Hippocampal formation (tissue), 2 donors: ENCODE data around the gene OR5H14.
"Not testable (repeated sequence)": the region's sequence is repeated elsewhere in the genome, so short reads cannot be mapped to it uniquely, and the experiment has no call there.

ENCODE experiments used
- DNase-seq, 2 donors: peaks; one replicate each; lab custom pipeline; 2025; lab: John Stamatoyannopoulos, UW

Gene OR5H14

GRCh38 chr3:98147179-98147578 lies at the start of gene OR5H14:
Gene OR5H14, plus strand, starts transcription at chr3:98147479. Its CDS starts 1,907 bp downstream, at chr3:98149386.
- DNase-seq: no peak

DNA sequence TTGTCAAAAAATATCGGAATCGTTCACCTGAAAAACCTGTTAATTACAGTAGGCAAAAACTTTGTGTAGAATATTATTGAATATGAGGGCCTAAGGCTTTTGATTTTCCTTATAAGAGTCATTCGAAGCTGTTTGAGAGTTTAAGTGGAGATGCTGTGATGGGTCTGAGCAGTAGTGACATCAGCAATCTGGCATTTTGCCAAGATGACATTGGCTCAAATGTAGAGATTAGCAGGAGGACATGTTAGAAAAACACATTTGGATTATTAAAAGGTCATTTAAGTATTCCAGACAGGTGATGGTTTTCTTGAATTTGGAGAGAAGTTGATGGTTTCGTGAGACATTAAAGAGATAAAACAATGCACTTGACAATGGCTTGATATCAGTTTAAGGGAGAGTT lies 47.4 kb upstream of the OR5H14 start:
- DNase-seq: no peak

GRCh38 chr3:98108162-98108561 lies 39.1 kb upstream of the OR5H14 start:
- DNase-seq: no peak

- DNase-seq: no peak
Measured at GRCh38 chr3:98109807-98110549, 37.3 kb upstream of the OR5H14 start.

DNA sequence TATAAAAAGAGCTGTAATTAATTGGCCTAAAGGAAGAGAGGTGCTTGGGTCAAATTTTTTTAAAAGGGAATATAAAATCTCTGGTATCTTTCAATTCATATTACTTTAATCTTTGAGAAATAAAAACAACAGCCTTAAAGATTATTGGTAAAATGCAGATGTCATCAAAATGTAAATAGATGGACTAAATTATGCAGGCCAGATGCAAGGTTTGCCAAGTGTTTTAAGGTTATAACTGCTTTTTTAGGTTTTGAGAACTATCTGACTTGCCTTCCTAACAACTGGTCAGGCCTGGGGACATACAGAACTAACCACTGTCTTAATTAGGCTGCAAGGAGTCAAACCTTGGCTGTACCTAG lies 36.8 kb upstream of the OR5H14 start:
- DNase-seq: no peak

GRCh38 chr3:98114264-98114663 lies 33.0 kb upstream of the OR5H14 start:
- DNase-seq: no peak

DNA sequence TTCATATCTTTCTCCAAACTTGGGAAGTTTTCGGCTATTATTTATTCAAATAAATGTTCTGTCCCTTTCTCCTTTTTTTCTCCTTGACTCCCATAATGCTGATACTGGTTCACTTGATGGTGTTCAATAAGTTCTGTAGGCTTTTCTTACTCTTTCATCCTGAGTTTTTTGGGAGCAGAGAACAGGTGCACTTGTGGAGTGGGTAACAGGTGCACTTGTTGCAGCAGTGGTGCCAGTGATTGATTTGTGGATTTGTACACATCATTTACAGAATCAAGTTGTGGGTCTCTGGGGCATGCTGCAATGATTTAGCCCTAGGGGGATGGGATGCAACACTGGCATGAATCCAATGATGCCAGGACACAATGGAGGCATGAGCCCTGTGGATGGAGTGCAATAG lies 31.6 kb upstream of the OR5H14 start:
- DNase-seq: no peak

DNA sequence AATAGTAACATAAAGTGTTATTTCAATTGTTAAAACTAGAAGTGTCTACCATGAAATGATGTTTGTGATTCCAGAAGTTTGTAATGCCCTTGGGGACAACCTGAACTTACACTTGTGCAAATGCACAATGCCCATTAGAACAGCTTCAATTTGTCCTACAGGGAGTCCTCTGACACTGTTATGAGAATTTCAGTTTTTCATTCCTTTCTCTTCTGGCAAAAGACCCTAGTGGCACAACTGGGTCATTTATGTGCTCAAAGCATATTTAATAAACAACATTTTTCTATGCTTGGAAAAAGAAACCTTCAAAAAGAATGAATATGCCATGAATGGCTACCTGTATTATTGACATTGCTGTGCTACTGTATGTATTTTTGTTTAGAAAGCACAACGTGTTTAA lies 16.9 kb upstream of the OR5H14 start, which contains the start of gene OR5H1:
OR5H1 (plus strand) TSS at position 301 of the 400 bp plus-strand sequence. CDS start 1,977 bp downstream, outside the sequence.
- DNase-seq: no peak

DNA sequence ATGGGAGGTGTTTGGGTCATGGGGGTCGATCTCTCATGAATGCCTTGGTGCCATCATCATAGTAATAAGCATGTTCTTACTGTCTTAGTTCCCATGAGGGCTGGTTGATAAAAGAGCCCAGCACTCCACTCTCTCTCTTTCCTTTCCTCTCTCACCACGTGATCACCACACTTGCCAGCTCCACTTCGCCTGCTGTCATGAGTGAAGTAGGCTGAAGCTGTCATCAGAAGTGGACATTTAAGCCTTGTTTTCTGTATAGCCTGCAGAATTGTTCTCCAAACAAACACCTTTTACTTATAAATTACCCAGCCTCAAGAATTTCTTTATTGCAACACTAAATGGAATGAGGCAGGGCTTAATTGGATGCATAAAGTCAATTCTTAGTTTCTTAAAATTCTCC lies 10.6 kb upstream of the OR5H14 start:
- DNase-seq: no peak

- not testable (repeated sequence) for DNase-seq
Measured at GRCh38 chr3:98137826-98138557, 9.3 kb upstream of the OR5H14 start.

DNA sequence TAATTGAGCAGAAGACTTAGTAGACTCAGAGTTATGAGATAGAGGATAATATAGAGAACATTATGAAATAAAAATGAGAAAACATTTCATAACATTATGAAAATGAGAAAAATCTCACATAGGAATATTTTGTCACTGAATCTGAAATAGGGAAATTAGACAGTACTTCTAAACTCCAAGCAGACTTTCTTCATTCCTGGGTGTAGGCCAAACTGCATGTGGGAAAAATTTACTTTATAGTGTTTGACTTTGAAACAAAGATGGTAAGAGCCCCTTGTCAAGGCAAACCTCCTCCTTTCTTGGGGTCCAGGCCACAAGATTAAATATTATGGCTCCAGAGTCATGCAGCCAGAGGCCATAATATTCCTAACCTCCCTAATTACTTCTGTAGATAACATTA lies 6.7 kb upstream of the OR5H14 start:
- no peak for DNase-seq

DNA sequence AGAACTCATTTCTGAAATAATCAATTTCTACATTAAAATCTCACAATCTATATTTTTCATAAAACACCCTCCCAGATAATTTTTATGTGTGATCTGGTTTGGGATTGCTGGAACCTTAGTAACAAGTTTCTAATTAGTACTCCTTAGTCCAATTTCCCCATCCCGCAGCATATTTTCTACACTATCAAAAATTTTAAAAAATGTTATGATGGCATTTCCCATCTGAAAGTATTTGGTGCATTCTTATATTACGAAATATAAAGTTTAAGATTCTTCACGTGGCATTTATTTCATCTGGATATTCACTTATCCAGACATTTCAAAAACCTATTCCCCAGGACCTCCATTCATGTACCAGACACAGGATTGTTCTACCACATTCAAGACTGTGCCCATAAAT lies 1.5 kb downstream of the OR5H14 start:
- DNase-seq: no peak

- not testable (repeated sequence) for DNase-seq
Measured at GRCh38 chr3:98149456-98149855, 2.2 kb downstream of the OR5H14 start.

- no peak for DNase-seq
Measured at GRCh38 chr3:98151241-98151640, 4.0 kb downstream of the OR5H14 start.

DNA sequence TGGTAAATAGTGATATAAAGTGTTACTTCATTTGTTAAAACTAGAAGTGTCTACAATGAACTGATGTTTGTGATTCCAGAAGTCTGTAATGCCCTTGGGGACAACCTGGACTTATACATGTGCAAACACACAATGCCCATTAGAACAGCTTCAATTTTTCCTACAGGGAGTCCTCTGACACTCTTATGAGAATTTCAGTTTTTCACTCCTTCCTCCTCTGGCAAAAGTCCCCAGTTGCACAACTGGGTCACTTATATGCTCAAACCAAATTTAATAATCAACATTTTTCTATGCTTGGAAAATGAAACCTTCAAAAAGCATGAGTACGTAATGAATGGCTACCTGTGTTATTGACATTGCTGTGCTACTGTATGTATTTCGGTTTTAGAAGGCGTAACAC lies 19.1 kb downstream of the OR5H14 start, which contains the start of gene OR5H15:
OR5H15 (plus strand) TSS at position 301 of the 400 bp plus-strand sequence. CDS start 2,004 bp downstream, outside the sequence.
- no peak for DNase-seq

- no peak for DNase-seq
Measured at GRCh38 chr3:98171071-98171470, 23.8 kb downstream of the OR5H14 start.

DNA sequence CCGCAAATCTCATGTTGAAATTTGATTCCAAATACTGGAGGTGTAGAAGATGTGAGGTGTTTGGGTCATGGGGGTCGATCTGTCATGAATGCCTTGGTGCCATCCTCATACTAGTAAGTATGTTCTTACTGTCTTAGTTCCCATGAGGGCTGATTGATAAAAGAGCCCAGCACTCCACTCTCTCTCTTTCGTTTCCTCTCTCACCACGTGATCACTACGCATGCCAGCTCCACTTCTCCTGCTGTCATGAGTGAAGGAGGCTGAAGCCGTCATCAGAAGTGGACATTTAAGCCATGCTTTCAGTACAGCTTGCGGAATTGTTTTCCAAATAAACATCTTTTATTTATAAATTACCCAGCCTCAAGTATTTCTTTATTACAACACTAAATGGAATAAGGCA lies 25.3 kb downstream of the OR5H14 start:
- no peak for DNase-seq

- no peak for DNase-seq
Measured at GRCh38 chr3:98180319-98180890, 33.1 kb downstream of the OR5H14 start.

- no peak for DNase-seq
Measured at GRCh38 chr3:98182196-98182595, 34.9 kb downstream of the OR5H14 start.

GRCh38 chr3:98185180-98185579 lies 37.9 kb downstream of the OR5H14 start:
- no peak for DNase-seq

DNA sequence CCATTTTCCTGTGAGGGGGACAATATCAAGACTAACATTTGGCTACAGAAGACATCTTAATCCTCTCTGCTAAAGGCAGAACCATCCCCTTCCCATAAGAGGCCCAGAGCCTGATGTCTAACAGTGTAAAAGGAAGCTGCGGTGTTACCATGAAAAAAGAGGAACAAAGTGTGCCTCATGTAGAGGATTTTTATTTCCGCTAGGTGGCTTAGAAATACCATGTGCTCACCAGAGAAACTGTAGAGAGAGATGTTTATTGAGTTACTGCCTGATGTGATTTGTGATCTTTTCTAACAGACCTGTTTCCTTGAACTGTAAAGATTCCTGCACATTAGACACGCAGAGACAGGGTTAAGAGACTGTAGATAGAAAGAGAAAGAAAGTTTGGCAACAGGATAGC lies 41.3 kb downstream of the OR5H14 start:
- DNase-seq: no peak

DNA sequence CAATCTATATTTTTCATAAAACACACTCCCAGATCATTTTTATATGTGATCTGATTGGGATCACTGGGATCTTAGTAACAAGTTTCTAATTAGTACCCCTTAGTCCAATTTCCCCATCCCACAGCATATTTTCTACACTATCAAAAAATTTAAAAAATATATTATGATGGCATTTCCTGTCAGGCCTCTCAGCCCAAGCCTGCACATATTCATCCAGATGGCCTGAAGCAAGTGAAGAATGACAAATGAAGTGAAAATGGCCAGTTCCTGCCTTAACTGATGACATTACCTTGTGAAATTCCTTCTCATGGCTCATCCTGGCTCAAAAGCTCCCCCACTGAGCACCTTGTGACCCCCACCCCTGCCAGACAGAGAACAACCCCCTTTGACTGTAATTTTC lies 43.6 kb downstream of the OR5H14 start:
- DNase-seq: not testable (repeated sequence)

DNA sequence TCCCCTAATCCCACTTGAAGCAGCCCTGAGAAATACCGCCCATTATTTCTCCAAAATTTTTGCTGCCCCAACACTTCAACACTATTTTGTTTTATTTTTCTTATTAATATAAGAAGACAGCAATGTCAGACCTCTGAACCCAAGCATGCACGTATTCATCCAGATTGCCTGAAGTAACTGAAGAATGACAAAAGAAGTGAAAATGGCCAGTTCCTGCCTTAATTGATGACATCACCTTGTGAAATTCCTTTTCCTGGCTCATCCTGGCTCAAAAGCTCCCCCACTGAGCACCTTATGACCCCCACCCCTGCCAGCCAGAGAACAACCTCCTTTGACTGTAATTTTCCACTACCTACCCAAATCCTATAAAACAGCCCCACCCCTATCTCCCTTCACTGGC lies 49.0 kb downstream of the OR5H14 start:
- not testable (repeated sequence) for DNase-seq
